ENCODE results near the gene UGT1A10.

UGT1A10 gene

GRCh38 chr2:233803994-233804393 is 167.7 kb downstream of the UGT1A10 start:
- DNase-seq (ENCODE audit: low read depth), result no peak

- DNase-seq (ENCODE audit: low read depth), result no peak
Measured at GRCh38 chr2:233807215-233807865, 171.1 kb downstream of the UGT1A10 start.

- DNase-seq (ENCODE audit: low read depth), result no peak
Measured at GRCh38 chr2:233807966-233808935, 172.0 kb downstream of the UGT1A10 start.

GRCh38 chr2:233810385-233810784 is 174.1 kb downstream of the UGT1A10 start:
- DNase-seq (ENCODE audit: low read depth), result no peak

GRCh38 chr2:233811087-233811486 is 174.8 kb downstream of the UGT1A10 start:
- no peak for DNase-seq (ENCODE audit: low read depth)

- no peak for DNase-seq (ENCODE audit: low read depth)
Measured at GRCh38 chr2:233811732-233812131, 175.5 kb downstream of the UGT1A10 start.

- no peak for DNase-seq (ENCODE audit: low read depth)
Measured at GRCh38 chr2:233813236-233814055, 177.2 kb downstream of the UGT1A10 start.

GRCh38 chr2:233814056-233814835 is 178.0 kb downstream of the UGT1A10 start:
- no peak for DNase-seq (ENCODE audit: low read depth)

- no peak for DNase-seq (ENCODE audit: low read depth)
Measured at GRCh38 chr2:233815861-233816260, 179.6 kb downstream of the UGT1A10 start.

GRCh38 chr2:233816334-233816733 is 180.1 kb downstream of the UGT1A10 start:
- DNase-seq (ENCODE audit: low read depth), result no peak

- no peak for DNase-seq (ENCODE audit: low read depth)
Measured at GRCh38 chr2:233816771-233817170, 180.5 kb downstream of the UGT1A10 start.

GRCh38 chr2:233817361-233817911 is 181.2 kb downstream of the UGT1A10 start:
- DNase-seq (ENCODE audit: low read depth), result no peak

GRCh38 chr2:233817995-233818638 is 181.9 kb downstream of the UGT1A10 start:
- no peak for DNase-seq (ENCODE audit: low read depth)

GRCh38 chr2:233818639-233819621 is 182.7 kb downstream of the UGT1A10 start:
- DNase-seq (ENCODE audit: low read depth), result no peak

- DNase-seq (ENCODE audit: low read depth), result no peak
Measured at GRCh38 chr2:233819884-233820773, 183.9 kb downstream of the UGT1A10 start.

- no peak for DNase-seq (ENCODE audit: low read depth)
Measured at GRCh38 chr2:233820774-233821105, 184.5 kb downstream of the UGT1A10 start.

- no peak for DNase-seq (ENCODE audit: low read depth)
Measured at GRCh38 chr2:233821196-233821595, 184.9 kb downstream of the UGT1A10 start.

- no peak for DNase-seq (ENCODE audit: low read depth)
Measured at GRCh38 chr2:233821709-233822100, 185.5 kb downstream of the UGT1A10 start.
